ENCODE measurements around the gene MCOLN2.

DNA sequence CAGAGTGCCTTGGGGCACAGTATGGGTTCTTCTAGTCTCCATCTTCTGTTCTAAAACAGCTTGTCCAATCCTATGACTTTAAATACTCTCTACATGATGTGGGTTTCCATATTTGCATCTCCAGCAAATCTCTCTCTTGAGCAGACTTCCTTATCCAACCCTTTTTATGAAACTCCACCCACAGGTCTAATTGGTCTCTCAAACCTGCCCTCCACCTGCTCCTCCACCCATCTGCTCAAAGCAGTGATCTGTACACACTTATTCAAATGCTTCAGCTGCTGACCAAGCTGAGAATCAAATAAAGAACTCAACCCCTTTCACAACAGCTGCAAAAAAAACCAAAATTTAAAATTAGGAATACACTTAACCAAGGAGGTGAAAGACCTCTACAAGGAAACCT lies 11.5 kb downstream of the MCOLN2 start:
- TF ChIP-seq, protein P1, sequence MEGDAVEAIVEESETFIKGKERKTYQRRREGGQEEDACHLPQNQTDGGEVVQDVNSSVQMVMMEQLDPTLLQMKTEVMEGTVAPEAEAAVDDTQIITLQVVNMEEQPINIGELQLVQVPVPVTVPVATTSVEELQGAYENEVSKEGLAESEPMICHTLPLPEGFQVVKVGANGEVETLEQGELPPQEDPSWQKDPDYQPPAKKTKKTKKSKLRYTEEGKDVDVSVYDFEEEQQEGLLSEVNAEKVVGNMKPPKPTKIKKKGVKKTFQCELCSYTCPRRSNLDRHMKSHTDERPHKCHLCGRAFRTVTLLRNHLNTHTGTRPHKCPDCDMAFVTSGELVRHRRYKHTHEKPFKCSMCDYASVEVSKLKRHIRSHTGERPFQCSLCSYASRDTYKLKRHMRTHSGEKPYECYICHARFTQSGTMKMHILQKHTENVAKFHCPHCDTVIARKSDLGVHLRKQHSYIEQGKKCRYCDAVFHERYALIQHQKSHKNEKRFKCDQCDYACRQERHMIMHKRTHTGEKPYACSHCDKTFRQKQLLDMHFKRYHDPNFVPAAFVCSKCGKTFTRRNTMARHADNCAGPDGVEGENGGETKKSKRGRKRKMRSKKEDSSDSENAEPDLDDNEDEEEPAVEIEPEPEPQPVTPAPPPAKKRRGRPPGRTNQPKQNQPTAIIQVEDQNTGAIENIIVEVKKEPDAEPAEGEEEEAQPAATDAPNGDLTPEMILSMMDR (conservative IDR thresholded peaks at IDR 0.05; ENCODE audit: low read depth, low read length): no peak
- TF ChIP-seq RCOR1 (IDR thresholded peaks at IDR 0.05; ENCODE audit: insufficient replicate concordance, low read length) (no peak), POLR2A (IDR thresholded peaks at IDR 0.05; ENCODE audit: low read depth, low read length) (no peak), RFX5 (IDR thresholded peaks at IDR 0.05; ENCODE audit: low read depth, low read length) (no peak), MAZ (IDR thresholded peaks at IDR 0.05; ENCODE audit: borderline replicate concordance, low read depth, low read length) (no peak), FOS (IDR thresholded peaks at IDR 0.05; ENCODE audit: low read depth, low read length) (no peak), SMC3 (IDR thresholded peaks at IDR 0.05; ENCODE audit: low read depth, low read length) (no peak), MXI1 (IDR thresholded peaks at IDR 0.05; ENCODE audit: borderline replicate concordance, low read depth, low read length) (no peak), MAFK (IDR thresholded peaks at IDR 0.05; ENCODE audit: low read depth, low read length) (no peak)

All from IMR-90 (cell line).